Measurements from ENCODE around the gene TFB2M.

Gene TFB2M

DNA sequence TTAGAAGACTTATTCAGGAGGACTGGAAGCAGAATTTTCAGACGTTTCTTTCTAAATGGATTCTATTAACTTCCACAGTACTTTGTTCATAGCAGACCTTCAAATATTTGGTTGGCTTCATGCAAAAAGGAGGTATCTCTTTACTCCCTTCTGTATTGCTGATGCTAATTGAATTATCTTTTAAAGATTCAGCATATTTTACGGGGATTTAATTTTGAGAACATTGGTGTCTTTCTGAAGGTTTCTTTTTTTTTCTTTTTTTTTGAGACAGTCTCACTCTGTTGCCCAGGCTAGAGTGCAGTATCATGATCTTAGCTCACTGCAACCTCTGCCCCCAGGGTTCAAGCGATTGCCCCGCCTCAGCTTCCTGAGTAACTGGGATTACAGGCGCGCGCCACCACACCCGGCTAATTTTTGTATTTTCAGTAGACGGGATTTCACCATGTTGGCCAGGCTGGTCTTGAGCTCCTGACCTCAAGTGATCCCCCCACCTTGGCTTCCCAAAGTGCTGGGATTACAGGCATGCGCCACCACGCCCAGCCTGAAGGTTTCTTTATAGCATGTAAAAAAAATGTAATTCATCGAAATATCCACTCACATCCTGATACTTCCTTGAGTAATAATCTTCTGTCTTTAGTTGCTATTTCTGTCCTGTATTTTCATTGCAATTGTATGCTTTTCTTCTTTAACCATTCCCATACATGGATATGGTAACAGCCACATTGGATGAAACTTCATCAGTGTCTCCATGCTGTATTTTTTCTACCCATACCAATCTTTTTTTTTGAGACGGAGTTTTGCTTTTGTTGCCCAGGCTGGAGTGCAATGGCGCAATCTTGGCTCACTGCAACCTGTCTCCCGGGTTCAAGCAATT is 14.7 kb upstream of the TFB2M start:
- no peak overlapping the region for H3K27ac ChIP-seq
- TF ChIP-seq, protein P1, sequence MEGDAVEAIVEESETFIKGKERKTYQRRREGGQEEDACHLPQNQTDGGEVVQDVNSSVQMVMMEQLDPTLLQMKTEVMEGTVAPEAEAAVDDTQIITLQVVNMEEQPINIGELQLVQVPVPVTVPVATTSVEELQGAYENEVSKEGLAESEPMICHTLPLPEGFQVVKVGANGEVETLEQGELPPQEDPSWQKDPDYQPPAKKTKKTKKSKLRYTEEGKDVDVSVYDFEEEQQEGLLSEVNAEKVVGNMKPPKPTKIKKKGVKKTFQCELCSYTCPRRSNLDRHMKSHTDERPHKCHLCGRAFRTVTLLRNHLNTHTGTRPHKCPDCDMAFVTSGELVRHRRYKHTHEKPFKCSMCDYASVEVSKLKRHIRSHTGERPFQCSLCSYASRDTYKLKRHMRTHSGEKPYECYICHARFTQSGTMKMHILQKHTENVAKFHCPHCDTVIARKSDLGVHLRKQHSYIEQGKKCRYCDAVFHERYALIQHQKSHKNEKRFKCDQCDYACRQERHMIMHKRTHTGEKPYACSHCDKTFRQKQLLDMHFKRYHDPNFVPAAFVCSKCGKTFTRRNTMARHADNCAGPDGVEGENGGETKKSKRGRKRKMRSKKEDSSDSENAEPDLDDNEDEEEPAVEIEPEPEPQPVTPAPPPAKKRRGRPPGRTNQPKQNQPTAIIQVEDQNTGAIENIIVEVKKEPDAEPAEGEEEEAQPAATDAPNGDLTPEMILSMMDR (conservative IDR thresholded peaks at IDR 0.05), result no peak
- no peak for TF ChIP-seq ZFX (IDR thresholded peaks at IDR 0.05)

DNA sequence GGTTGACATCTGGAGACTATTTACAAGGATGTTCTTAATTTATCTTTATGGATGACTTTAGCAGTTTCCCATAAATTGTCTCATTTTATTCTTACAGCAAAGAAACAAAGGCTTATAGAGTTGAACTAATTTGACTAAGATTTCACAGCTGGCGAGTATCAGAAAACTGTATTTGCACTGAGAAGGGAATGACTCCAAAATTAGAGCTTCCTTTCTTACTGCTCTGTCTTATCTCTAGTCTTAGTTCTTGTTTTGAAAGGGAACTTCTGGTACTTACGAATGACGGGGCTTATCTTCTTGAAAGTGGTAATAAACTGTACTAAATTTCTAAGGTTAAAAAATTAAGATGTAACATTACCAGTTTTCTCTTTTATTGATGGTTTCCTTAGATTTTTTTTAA is 13.8 kb upstream of the TFB2M start:
- TF ChIP-seq, protein P1 (conservative IDR thresholded peaks at IDR 0.05), result no peak
- TF ChIP-seq ZFX (IDR thresholded peaks at IDR 0.05), result no peak
- no peak overlapping the region for H3K27ac ChIP-seq

DNA sequence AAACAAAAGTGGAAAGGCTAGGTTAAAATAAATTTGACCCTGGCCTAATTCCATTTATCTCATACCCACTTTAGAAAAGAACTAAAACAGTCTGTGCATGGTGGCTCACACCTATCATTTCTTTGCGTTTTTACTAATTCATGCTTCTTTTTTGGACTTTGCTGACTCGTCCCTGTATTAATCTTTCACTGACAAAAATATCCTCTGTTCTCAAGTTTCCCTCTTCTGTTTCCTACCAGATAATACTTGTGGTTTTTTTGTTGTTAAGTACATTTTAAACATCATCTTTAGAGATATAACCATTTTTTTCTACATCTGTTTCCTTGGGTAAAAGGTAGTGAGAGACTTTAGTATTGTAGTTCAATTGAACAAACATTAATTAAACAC is 11.7 kb upstream of the TFB2M start:
- no peak overlapping the region for H3K27ac ChIP-seq

DNA sequence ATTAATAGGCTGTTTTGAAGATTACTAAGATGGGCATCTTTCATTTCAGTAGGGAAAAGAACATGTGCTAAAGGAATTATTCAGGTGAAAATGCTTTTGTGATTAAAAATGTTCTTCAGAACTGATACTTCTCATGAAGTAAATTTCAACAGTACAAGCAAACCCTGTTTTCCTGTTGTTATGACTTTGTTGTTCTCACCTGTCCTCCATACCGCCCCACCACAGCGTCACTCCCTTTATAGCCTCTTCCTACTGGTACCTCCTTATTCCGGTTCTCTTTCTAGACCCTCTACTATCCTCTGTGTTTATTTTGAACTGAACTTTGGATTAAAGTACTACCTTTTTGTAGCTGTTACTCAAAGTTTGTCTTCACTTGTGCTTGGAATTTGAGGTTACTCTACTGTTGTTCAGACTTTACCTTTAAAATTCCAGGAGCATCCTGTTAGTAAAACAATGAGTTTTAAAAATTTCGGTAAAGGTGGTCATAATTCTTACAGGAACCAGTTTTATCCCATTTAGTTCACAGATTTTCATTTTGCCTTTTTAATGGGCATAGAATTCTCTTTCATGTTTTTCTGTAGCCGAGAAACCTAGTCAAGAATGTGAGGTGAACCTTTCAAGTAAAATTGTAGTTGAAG is 11.1 kb upstream of the TFB2M start:
- no peak overlapping the region for H3K27ac ChIP-seq
- no peak for TF ChIP-seq ZFX (IDR thresholded peaks at IDR 0.05)

More for the DNA sequence above, 11.7 kb upstream of the TFB2M start:
- TF ChIP-seq ZFX (IDR thresholded peaks at IDR 0.05), result no peak
- TF ChIP-seq, protein P1 (conservative IDR thresholded peaks at IDR 0.05), result no peak

DNA sequence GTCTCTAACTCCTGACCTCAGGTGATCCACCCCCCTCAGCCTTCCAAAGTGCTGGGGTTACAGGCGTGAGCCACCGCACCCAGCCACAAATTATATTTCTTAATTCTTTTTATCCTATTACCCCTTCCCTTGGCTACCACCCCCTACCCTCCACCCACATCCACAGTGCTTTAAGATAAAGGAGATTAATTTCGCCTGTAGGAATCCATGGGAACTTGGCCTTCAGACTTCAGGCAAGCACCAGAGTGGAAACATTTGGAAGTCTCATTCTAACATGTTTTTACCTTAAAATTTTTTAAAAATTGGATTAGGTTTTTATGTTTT is 10.6 kb upstream of the TFB2M start:
- no peak overlapping the region for H3K27ac ChIP-seq

DNA sequence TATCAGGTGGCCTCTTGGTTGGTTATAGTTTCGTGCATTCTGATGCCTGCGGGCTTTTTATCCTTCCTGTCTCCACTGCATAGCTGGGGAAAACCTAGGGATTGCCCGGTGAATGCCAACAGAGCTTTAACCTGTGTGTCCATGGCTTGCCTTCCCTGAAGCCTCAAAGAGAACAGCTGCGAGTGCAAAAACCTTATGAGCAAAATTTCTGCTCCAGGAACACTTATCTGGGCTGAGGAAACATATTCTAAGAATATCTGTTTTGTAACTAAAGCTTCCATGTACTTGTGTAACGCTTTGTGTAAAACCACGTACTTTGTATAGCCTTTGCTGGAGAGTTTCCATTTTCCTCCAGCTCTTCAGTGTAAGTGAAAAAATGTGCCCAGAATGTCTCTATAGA is 7.4 kb upstream of the TFB2M start:
- TF ChIP-seq, protein P1 (conservative IDR thresholded peaks at IDR 0.05), result no peak
- TF ChIP-seq ZFX (IDR thresholded peaks at IDR 0.05), result no peak
- no peak overlapping the region for H3K27ac ChIP-seq

More for the DNA sequence above, 10.6 kb upstream of the TFB2M start:
- TF ChIP-seq, protein P1 (conservative IDR thresholded peaks at IDR 0.05), result no peak
- TF ChIP-seq ZFX (IDR thresholded peaks at IDR 0.05), result no peak

DNA sequence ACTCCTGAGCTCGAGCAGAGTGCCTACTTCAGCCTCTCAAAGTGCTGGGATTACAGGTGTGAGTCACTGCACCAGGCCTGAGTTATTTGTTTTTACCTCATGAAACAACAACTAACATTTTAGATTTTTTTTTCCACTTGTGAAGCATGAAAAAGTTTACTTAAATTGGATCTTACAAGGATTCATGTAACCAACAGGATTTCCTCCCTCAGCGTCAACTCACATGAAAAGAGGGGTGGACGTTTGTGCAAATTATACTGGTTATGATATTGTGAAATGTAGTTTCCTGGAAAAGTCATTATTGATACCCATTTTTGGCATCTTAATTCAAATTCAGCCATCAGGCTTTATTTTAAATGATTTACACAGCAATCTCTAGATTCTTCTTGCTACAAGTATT is 6.7 kb upstream of the TFB2M start:
- H3K27ac ChIP-seq, result no peak overlapping the region

More for the DNA sequence above, 6.7 kb upstream of the TFB2M start:
- TF ChIP-seq ZFX (IDR thresholded peaks at IDR 0.05), result no peak
- TF ChIP-seq, protein P1 (conservative IDR thresholded peaks at IDR 0.05), result no peak

Measured in C4-2B (cell line).